Measurements from ENCODE around the gene BANP.
"Not testable (repeated sequence)": the region's sequence is repeated elsewhere in the genome, so short reads cannot be mapped to it uniquely, and the experiment has no call there.

BANP gene

DNA sequence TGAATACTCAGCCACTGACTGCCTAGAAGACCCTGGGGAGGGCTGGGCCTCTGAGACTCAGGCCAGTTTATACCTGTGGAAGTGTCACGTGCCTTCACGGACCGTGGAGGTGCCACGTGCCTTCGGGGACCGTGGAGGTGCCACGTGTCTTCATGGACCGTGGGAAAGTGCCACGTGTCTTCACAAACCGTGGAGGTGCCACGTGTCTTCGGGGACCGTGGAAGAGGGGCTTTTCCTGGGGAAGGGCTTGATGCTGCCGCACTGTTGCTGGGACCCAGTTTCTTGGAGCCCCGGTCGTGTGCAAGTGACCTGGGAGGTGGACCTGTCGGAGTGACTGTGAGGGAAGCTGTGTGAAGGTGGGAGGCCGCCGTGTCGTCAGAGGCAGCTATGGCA, 166.2 kb downstream of the BANP start:
- peak overlapping the region in 1 of 2 experiments; percentile 68 for H3K14ac ChIP-seq (ENCODE audit: low read length in 2 of 2)
- peak overlapping the region in 1 of 2 experiments; percentile 37 for H3K4ac ChIP-seq (ENCODE audit: low read depth in 1 of 2, low read length in 2 of 2)
- H2BK120ac ChIP-seq (ENCODE audit: low read depth, low read length) = no peak overlapping the region
- DNase-seq = no peak
- H3K9me3 ChIP-seq (ENCODE audit: control insufficient read depth, low read length) = no peaks in the 10 kb centered on the region
- H3K36me3 ChIP-seq (ENCODE audit: control insufficient read depth in 1 of 2, insufficient read depth in 2 of 2, low read depth in 1 of 2, low read length in 2 of 2) = no peaks in the 10 kb centered on the region
- WGBS = 97% methylated on average over 18 of the region's 20 CpGs
- H2BK5ac ChIP-seq (ENCODE audit: low read depth, low read length, poor library complexity, severe bottlenecking) = no peak overlapping the region
- H2BK15ac ChIP-seq (ENCODE audit: low read depth, poor library complexity, severe bottlenecking) = peak overlapping the region; percentile 90
- peak overlapping the region; percentile 3 to 49 for H3K18ac ChIP-seq (ENCODE audit: low read depth in 1 of 2, low read length in 2 of 2)
- peaks cover 0 to 20% of the 10 kb centered on the region in 2 experiments for H3K27me3 ChIP-seq (ENCODE audit: control insufficient read depth in 1 of 2, insufficient read depth in 1 of 2, low read length in 2 of 2)
- no peaks in the 10 kb centered on the region for H3K79me1 ChIP-seq (replicated peaks; ENCODE audit: low read length, poor library complexity, severe bottlenecking)
- H4K8ac ChIP-seq (ENCODE audit: low read length) = no peak overlapping the region
- peaks cover 30% of the 10 kb centered on the region for H3K4me1 ChIP-seq (ENCODE audit: control insufficient read depth, insufficient read depth, low read depth, low read length)
- H2BK12ac ChIP-seq (ENCODE audit: low read length in 2 of 2) = peak overlapping the region; percentile 66 to 96
- no peak overlapping the region for H2AFZ ChIP-seq (ENCODE audit: low read depth, low read length)
- peak overlapping the region; percentile 54 for H2AK5ac ChIP-seq (ENCODE audit: low read length, severe bottlenecking)
- H3K4me2 ChIP-seq (ENCODE audit: low read length, poor library complexity, severe bottlenecking) = no peak overlapping the region
- peak overlapping the region; percentile 86 for H4K91ac ChIP-seq (ENCODE audit: low read length)
- no peak overlapping the region for H3K4me3 ChIP-seq (ENCODE audit: insufficient read depth in 1 of 2, low read depth in 1 of 2, low read length in 2 of 2)
- H3K23ac ChIP-seq (ENCODE audit: low read length in 2 of 2) = no peak overlapping the region
- no peak overlapping the region for H3K9ac ChIP-seq (ENCODE audit: low read length)
- H3K27ac ChIP-seq (ENCODE audit: low read length, poor library complexity, severe bottlenecking) = no peak overlapping the region

DNA sequence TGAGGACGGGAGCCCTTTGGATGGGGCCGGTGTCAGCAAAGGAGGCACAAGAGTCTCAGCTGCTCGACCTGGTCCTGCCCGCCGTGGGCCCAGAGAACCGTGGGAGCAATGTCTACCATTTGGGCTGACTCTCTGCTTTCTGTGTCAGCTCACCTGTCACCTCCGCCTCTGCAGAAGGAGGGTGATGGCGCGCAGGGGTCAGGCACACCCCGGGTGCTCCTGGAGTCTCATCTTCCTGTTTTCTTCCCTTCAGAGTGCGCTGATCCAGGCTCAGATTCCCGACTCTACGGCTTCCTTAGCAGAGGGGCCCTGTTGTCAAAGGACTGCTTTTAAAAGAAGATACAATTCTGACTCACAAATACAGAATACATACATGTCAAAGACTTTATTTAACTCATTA, 167.1 kb downstream of the BANP start:
- H3K36me3 ChIP-seq (ENCODE audit: control insufficient read depth in 1 of 2, insufficient read depth in 2 of 2, low read depth in 1 of 2, low read length in 2 of 2) = no peaks in the 10 kb centered on the region
- no peak overlapping the region for H2AFZ ChIP-seq (ENCODE audit: low read depth, low read length)
- peak overlapping the region in 1 of 2 experiments; percentile 6 for H3K4me3 ChIP-seq (ENCODE audit: insufficient read depth in 1 of 2, low read depth in 1 of 2, low read length in 2 of 2)
- H3K14ac ChIP-seq (ENCODE audit: low read length in 2 of 2) = peak overlapping the region in 1 of 2 experiments; percentile 60
- peaks cover 30% of the 10 kb centered on the region for H3K4me1 ChIP-seq (ENCODE audit: control insufficient read depth, insufficient read depth, low read depth, low read length)
- peak overlapping the region; percentile 61 for H4K91ac ChIP-seq (ENCODE audit: low read length)
- peak overlapping the region; percentile 75 to 80 for H3K18ac ChIP-seq (ENCODE audit: low read depth in 1 of 2, low read length in 2 of 2)
- no peak overlapping the region for H2BK120ac ChIP-seq (ENCODE audit: low read depth, low read length)
- H3K27me3 ChIP-seq (ENCODE audit: control insufficient read depth in 1 of 2, insufficient read depth in 1 of 2, low read length in 2 of 2) = peaks cover 0 to 16% of the 10 kb centered on the region in 2 experiments
- H3K4me2 ChIP-seq (ENCODE audit: low read length, poor library complexity, severe bottlenecking) = peak overlapping the region; percentile 49
- peak overlapping the region in 1 of 2 experiments; percentile 93 for H2BK12ac ChIP-seq (ENCODE audit: low read length in 2 of 2)
- no peaks in the 10 kb centered on the region for H3K9me3 ChIP-seq (ENCODE audit: control insufficient read depth, low read length)
- peak overlapping the region; percentile 72 for H3K27ac ChIP-seq (ENCODE audit: low read length, poor library complexity, severe bottlenecking)
- no peak overlapping the region for H2AK5ac ChIP-seq (ENCODE audit: low read length, severe bottlenecking)
- peak overlapping the region; percentile 57 for H3K9ac ChIP-seq (ENCODE audit: low read length)
- peak overlapping the region; percentile 93 for H2BK15ac ChIP-seq (ENCODE audit: low read depth, poor library complexity, severe bottlenecking)
- no peak overlapping the region for H3K23ac ChIP-seq (ENCODE audit: low read length in 2 of 2)
- no peak for DNase-seq
- H3K79me1 ChIP-seq (replicated peaks; ENCODE audit: low read length, poor library complexity, severe bottlenecking) = no peaks in the 10 kb centered on the region
- 85% methylated on average over 12 of the region's 13 CpGs for WGBS
- H4K8ac ChIP-seq (ENCODE audit: low read length) = peak overlapping the region; percentile 49
- H3K4ac ChIP-seq (ENCODE audit: low read depth in 1 of 2, low read length in 2 of 2) = peak overlapping the region in 1 of 2 experiments; percentile 69
- peak overlapping the region; percentile 73 for H2BK5ac ChIP-seq (ENCODE audit: low read depth, low read length, poor library complexity, severe bottlenecking)

- peak overlapping the region; percentile 8 for H2BK120ac ChIP-seq (ENCODE audit: low read depth, low read length)
- peak; percentile 94 for DNase-seq
- not testable (repeated sequence) for H3K23ac ChIP-seq (ENCODE audit: low read length in 2 of 2); H2AK5ac ChIP-seq (ENCODE audit: low read length, severe bottlenecking); H3K36me3 ChIP-seq (ENCODE audit: control insufficient read depth in 1 of 2, insufficient read depth in 2 of 2, low read depth in 1 of 2, low read length in 2 of 2); H3K18ac ChIP-seq (ENCODE audit: low read depth in 1 of 2, low read length in 2 of 2); H3K9me3 ChIP-seq (ENCODE audit: control insufficient read depth, low read length); H2AFZ ChIP-seq (ENCODE audit: low read depth, low read length); H2BK5ac ChIP-seq (ENCODE audit: low read depth, low read length, poor library complexity, severe bottlenecking); H3K14ac ChIP-seq (ENCODE audit: low read length in 2 of 2); H3K4ac ChIP-seq (ENCODE audit: low read depth in 1 of 2, low read length in 2 of 2); H4K91ac ChIP-seq (ENCODE audit: low read length); H3K79me1 ChIP-seq (replicated peaks; ENCODE audit: low read length, poor library complexity, severe bottlenecking)
- peak overlapping the region; percentile 60 for H4K8ac ChIP-seq (ENCODE audit: low read length)
- 29% methylated on average over 25 of the region's 28 CpGs for WGBS
- H3K4me3 ChIP-seq (ENCODE audit: insufficient read depth in 1 of 2, low read depth in 1 of 2, low read length in 2 of 2) = peak overlapping the region in 1 of 2 experiments; percentile 52
- H3K27me3 ChIP-seq (ENCODE audit: control insufficient read depth in 1 of 2, insufficient read depth in 1 of 2, low read length in 2 of 2) = peaks cover 0 to 12% of the 10 kb centered on the region in 2 experiments
- H3K9ac ChIP-seq (ENCODE audit: low read length) = peak overlapping the region; percentile 85
- H3K4me1 ChIP-seq (ENCODE audit: control insufficient read depth, insufficient read depth, low read depth, low read length) = peaks cover 30% of the 10 kb centered on the region
- H2BK12ac ChIP-seq (ENCODE audit: low read length in 2 of 2) = peak overlapping the region in 1 of 2 experiments; percentile 37
- H3K27ac ChIP-seq (ENCODE audit: low read length, poor library complexity, severe bottlenecking) = peak overlapping the region; percentile 62
- peak overlapping the region; percentile 59 for H3K4me2 ChIP-seq (ENCODE audit: low read length, poor library complexity, severe bottlenecking)
- H2BK15ac ChIP-seq (ENCODE audit: low read depth, poor library complexity, severe bottlenecking) = peak overlapping the region; percentile 83
Observed at GRCh38 chr16:88118852-88119741, 167.9 kb downstream of the BANP start.

Data from mesenchymal stem cell (in vitro differentiated cells and primary cell).